GM21723 (cell line): ENCODE data around the gene MCCC2.
"Not testable (repeated sequence)": the region's sequence is repeated elsewhere in the genome, so short reads cannot be mapped to it uniquely, and the experiment has no call there.

Source experiments
- ATAC-seq: cut with Tn5 transposase; IDR thresholded peaks from one replicate; pipeline ENCODE4 v1.9.1; 2021; ENCODE audit warnings: mild to moderate bottlenecking, moderate library complexity; ENCODE audit not compliant: unreplicated experiment

The MCCC2 gene

DNA sequence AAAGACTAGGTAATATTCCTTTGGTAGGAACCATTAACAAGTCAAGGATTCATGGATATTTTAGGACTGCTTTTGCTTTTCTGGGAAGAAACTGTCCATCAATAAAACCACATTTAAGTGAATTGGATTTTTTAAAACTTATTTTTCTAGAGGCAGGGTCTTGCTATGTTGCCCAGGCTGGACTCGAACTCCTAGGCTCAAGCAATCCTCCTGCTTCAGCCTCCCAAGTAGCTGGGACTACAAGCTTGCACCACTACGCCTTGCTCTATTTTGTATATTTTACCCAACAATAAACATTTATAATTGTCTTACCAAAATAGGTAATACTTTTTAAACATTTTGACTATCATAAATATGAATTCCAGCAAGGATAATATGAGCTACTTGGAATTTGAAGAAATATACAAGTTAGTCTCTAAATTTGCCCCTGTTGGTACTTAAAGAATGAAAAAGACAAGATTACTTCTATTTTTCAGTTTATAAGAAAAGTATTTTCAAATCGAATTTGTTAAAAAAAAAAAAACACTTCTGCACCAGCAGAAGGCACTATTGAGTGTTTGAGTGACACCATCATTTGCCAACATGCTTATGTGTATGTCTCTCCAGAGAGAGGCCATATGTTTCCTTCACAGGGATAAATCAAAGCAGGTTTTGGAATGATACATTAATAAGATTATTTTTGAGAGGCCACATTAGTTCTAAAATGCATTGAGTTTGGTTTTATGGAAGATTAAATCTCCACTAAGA is 71.9 kb downstream of the MCCC2 start:
- ATAC-seq, result no peak

DNA sequence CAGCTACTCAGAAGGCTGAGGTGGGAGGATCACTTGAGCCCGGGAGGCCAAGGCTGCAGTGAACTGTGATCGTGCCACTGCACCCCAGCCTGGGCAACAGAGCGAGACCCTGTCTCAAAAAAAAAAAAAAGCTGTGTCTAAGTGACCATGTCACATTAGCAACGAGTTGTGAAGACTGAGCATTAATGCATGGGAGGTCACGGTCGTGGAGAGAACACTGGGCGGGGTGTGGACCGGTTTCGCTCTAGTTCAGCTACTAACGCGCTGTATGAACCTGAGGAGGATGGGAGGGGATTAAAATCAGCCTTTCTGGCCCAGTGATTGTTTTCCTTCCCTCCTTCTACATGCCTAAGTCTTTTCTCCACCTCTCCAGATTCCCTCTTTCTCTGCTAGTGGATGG is 75.2 kb downstream of the MCCC2 start:
- ATAC-seq, result no peak

DNA sequence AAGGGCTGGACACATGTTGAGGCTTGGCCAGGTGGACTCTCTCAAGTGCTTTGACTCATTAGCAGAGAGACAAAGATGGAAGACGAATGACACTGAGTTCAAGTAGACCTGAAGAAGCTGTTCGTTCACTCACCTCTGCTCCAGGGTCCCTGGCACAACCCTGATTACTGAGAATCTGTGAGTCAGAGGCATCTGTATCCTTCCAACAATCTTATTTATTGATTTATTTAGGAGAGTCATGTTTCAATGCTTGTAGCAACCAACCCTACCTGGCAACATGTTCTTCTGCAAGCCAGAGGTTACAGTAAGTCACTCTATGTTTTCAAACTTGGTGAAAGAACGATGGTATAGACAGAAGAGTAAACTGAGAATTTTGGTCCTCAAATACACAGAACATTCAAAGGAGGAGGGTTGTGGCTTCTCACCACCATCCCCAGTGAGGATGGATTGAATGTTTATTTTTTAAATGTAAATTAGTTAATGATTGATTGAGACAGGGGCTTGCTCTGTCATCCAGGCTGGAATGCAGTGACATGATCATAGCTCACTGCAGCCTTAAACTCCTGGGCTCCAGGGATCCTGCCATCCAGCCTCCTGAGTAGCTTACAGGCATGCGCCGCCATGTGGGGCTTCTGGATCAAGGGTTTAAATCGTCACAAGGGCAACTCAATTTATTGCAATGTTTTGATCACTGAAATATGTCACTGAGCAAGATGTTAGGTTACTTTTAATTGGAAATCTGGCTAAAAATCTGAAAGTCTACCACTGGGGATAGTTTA is 76.2 kb downstream of the MCCC2 start:
- no peak for ATAC-seq

DNA sequence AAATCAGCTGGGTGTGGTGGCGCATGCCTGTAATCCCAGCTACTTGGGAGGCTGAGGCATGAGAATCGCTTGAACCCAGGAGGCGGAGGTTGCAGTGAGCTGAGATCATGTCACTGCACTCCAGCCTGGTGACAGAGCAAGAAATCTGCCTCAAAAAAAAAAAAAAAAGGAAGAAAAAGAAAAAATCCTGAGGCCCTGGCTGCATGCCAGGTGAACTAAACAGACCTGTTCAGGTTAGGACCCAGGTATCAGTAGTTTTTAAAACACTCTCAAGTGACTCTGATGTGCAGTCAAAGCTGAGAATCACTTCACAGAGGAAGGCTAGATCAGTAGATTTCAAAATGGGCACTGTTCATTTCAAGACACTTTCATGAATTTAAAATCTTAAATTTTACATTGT is 77.5 kb downstream of the MCCC2 start:
- not testable (repeated sequence) for ATAC-seq

DNA sequence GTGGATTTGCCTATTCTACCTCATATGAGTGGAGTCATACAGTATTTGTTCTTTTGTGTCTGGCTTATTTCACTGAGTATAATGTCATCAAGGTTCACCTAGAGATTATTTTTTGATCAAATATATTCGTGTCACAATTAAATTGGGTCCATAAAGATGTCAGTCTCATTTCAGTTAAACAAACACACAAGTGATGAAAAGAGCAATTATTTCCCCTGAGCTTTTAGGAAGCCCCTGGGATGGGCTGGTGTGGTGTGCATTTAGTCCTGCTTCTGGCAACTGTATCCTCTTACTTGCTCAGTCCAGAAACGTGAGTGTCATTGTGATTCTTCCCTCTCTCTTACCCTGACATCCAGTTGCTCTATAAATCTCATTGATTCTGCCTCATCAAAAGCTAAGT is 79.2 kb downstream of the MCCC2 start:
- ATAC-seq, result no peak

DNA sequence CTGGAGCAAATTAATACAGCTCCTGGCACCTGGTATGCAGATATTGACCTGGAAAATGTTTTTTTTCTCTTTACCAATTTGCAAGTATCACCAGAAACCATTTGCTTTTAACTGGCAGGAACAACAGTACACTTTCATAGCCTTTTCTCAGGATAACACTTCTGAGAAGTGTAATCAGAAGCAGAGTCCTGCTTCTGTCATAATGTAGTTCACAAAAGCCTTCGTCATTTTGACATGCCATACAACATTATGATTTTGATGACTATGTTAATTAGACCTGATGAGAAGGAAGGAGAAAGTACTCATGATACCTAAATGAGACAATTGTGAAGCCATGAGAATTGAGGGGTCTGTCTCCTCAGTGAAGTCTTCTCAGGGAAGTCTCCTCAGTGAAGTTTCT is 90.8 kb downstream of the MCCC2 start:
- no peak for ATAC-seq

DNA sequence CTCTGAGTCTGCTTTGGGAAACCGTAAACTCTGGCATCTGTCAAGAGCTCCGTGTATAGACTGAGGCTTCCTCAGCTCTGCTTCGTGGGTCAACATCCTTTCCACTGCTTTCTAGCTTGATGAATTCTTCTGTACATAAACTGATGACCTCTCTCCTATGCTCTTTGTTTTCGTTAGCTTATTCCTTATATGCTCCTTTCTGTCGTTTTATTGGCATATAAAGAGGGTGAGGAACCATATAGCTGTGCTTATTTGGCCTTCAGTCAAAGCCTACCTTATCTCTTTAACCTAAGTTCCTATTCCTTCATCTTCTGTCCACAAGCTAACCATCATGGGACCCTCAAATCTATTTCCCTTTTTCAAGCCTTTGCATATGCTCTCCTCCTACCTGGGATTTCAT is 92.6 kb downstream of the MCCC2 start:
- no peak for ATAC-seq

DNA sequence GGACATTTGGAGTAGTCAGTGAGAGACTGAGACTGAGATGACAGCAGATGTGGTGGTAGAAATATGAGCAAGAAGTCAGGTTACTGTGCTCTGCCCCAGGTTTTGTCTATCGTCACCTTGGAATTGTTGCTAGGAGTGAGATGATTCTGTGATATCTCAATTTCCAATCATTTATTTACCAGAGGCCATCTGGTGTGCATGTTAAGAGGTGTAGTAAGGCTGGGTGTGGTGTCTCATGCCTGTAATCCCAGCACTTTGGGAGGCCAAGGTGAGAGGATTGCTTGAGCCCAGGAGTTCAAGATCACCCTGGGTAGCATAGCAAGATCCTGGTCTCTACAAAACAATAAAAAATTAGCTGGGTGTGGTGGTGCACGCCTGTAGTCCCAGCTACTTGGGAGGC is 93.4 kb downstream of the MCCC2 start:
- no peak for ATAC-seq

DNA sequence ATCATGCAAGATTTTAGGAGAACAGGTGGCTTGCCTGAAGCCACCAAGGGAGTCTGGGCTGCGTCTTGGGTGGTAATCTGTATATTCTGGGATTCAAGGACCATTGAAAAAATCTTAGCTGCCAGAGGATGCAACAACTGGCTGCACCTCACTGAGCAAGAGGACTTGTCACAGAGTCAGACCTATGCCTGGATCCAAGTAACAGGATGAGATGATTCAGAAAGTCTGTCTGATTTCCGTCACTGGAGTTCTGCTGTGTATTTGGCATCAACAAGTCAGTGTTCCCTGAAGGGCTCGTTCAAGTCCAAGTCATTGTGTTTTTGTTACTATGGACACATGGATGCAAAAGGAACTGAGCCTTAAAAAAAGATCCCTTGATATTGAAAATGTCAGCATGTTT is 94.2 kb downstream of the MCCC2 start:
- ATAC-seq, result no peak

DNA sequence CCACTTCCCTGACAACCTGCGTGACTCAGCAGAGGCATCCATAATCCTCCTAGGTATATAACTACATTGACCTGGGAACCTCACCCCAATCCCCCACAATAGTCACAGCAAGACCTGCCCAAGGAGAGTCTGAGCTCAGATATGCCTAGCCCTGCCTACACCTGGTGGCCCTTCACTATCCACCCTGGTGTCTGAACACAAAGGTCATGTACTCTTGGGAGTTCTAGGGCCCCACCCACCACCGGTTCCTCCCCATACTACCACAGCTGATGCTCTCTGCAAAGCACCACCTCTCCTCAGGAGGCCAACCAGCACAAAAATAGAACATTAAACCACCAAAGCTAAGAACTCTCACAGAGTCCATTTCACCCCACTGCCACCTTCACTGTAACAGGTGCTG is 97.2 kb downstream of the MCCC2 start:
- ATAC-seq, result no peak

DNA sequence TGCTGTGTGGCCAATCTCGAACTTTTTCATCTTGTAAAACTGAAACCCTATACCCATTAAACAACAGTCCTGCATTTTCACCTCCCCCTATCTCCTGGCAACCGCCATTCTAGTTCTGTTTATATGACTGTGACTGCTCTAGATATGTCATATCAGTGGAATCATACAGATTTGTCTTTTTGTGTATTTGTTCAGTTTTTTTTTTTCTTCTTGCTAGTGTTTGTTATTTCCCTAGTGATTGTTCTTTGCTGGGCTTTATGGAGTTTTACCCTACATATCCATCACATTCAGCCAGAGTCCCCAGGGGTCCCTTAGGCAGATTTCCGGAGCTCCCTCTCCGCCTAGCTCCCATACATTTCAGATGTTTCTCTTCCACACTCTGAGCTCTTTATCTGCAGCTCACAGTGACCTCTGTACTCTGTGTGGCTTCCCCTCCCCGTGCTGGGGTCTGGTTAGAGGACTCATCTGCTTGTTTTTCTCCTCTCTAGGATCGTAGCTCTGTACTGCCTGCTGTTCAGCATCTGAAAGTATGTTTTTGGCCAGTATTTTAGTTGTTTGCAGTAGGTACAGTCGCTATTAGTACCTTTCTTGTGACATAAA is 106.8 kb downstream of the MCCC2 start:
- no peak for ATAC-seq

DNA sequence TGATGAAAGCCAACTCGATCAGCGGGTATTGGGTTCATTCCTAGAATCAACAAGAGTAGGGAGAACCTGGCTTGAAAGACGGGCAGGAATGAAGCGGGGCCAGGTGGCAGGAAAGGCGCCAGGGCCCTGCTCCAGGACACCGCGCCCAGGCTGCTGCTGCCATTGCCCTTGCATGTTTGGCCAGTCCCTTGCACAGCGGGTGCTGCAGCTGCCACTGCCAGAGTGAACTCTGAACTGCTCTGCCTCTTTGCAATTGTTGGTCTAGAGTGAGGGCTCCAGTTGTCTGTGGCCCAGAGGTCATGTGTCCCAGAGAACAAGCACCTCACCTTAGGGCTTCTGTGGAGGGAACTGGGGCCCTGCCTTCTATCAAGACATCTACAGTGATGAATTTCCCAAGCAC is 107.9 kb downstream of the MCCC2 start:
- ATAC-seq, result no peak

DNA sequence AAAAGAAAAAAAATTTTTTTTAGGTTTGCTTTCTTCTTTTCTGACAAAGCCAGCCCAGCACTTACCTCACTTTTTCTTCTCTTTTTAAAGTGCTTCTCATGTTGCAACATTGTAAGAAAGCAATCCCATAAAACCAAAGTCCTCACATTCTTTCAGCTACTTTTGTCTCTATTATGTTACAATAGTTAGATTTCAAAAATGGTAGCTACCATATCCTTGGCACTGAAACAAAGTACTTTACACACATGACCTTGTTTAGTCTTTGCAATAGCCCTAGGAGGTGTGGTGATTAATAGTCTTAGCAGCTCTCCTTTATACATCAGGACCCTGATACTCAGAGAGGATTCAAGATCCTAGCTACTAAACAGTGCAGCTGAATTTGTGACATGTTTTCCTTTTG is 108.5 kb downstream of the MCCC2 start:
- ATAC-seq, result no peak

DNA sequence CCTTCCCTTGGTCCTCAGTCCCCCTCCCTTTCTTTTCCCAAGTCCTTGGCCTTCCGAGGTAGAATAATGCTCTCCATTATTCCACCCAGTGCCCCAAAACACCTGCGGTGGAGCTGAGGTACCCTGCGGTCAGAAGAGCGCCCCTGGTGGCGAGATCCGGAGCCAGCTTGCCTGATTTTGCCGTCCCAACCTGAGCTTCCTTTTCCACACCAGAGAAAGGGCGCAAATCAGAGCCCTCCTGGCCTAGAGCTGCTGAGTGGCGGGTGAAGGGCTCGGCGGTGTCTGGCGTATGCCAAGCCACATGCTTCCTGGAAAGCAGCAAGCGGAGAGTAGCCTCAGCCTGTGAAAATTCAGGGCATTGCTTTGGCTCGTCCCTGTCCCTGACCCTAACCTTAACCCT is 110.8 kb downstream of the MCCC2 start:
- ATAC-seq, result no peak

DNA sequence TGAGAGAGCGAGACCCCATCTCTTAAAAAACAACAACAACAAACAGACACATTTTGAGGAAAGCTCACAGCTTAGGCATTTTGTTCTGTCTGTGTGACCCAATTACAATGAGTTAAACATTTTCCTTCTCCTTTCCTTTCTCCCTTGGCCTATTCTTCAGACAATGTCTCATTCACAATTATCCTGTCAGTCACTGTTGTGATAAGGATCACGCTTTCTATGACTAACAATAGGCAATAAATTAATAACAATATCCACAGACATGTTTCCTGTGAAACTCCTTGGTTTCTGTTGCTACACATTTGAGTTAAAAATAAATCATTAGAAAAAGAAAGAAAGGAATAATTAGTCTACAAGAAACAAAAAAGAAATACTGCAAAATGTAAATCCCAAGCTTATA is 112.1 kb downstream of the MCCC2 start:
- no peak for ATAC-seq

DNA sequence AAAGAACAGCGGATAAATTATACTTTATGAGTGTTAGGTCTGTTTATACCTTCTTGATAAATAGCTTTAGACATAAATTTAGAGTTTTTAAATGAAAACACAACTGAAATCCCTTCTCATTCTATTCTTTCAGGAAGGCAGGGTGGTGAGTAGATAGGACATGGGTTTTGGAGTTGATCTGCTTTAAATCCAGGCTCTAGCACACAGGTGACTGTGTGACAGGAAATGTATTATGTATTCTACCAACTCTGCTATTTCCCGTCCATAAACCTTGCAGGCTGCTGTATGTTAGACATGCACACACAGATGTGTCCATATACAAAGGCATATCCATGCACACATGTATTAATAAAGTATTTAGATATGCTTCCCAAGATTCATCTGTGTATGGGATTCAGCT is 112.6 kb downstream of the MCCC2 start:
- no peak for ATAC-seq

DNA sequence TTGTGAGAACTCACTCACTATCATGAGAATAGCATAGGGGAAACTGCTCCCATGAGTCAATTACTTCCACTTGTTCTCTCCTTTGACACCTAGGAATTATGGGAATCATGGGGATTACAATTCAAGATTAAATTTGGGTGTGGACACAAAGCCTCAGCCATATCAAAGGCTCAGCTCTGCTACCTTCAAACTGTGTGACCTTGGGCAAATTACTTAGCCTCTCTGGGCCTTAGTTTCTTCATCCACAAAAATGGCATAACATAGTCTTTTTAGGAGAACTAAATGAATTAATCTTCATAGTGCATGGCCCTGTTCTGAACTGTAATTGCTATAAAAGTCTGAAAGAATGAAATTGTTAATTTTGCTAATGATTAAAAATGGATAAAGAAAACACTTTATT is 113.7 kb downstream of the MCCC2 start:
- ATAC-seq, result no peak

DNA sequence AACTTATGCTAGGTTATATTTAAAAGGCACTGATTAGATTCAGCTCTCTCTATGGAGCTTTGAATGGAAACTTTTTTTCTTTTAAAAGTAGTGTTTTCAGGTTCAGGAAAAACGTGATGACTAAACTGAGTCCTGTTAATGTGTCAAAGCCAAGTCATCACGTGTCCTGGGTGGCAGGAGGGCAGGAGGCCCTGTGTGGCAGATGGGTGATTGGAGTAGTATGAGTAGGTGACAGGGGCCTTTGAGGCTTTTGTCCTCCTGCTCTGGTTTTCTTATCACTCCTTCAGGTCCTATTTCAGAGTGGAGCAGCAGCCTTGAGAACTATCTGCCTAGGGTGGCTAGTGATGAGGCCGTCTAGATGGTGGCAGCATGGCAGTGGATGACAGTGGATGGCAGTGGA is 114.3 kb downstream of the MCCC2 start:
- ATAC-seq, result no peak

DNA sequence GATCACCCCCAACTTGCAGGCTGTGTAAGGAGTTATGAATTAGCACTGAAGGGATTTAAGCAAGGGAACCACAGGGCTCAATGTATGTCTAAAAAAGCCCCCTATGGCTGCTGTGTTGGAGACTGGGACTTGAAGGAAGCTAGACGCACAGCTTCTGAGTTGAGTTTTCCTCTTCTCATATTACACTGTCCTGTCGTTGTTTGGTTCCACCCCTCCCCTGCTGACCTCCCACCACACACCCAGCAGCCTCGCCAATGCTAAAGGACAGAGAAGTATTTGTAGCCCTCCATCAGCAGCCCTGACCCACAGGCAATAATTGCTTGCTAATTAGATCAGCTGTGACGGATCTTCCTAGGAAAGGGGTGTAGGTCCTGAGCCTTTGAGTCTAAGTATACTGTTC is 116.8 kb downstream of the MCCC2 start:
- no peak for ATAC-seq

DNA sequence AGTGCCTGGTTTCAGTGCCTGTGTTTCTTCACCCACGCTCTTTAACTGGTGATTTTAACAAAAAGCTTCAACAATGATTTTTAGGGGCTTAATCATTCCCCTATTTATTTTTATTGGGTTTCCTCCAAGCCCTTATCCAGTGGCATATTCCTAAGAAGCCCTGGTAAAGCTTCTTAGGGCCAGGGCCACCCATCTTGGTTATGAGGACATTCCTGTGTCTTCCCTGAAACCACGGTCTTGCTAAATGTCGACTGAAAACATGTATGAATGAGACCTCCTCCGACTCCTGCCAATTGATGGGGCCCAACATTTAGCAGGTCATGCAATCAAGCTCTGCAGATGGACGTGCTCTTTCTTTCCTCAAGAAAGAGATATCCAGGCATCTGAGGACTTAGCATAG is 118.3 kb downstream of the MCCC2 start:
- ATAC-seq, result no peak

DNA sequence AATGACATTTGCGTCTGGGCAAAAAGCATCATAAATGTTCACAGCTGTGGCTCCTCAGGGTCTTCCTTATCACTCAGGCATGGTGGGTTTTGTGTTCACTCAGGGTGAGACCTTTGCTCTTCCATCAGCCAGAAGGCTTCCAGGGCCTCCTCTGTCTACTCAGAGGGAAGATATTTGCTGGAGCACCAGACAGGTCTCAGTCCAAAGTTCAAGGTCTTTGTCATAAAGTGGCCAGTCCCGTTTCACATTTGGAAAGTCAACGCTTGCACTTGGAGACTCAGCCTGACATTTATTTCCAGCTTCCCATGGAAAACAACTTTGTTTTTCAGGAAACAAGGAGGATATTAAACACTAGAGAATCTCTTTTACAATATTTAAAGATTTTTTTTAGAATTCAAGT is 119.8 kb downstream of the MCCC2 start:
- ATAC-seq, result no peak
